ENCODE measurements around the gene TPP2. TPM values are rescaled to one million over a fixed set of nuclear protein-coding genes. Genes with fewer than 3 reads are reported as not detected.

TPP2 gene
- total RNA-seq, 2 donors from 2014 or later, result 41.0 to 42.0 TPM

DNA sequence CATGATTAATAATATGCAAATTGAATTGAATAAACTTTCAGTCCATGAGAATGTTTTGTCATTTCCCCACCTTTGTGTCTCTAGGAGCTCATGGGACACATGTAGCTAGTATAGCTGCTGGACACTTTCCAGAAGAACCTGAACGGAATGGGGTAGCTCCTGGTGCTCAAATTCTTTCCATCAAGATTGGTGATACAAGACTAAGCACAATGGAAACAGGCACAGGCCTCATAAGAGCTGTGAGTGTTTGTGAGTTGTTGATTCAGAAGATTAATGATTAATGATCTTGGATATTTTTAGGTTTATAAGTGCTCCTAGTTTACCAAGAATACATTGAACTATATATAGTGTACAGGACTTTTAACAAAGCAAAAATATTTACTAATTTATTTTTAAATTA, 30.1 kb downstream of the TPP2 start:
- Histone ChIP-seq H3K36me3 (peaks cover 5% of the 10 kb centered on the region), H3K27me3 (no peaks in the 10 kb centered on the region), H3K27ac (no peak overlapping the region), H3K9ac (ENCODE audit: low read depth in 2 of 2, low read length in 2 of 2) (no peak overlapping the region), H3K9me3 (no peaks in the 10 kb centered on the region), H3K4me3 (no peak overlapping the region), H3K4me1 (no peaks in the 10 kb centered on the region)
- intact Hi-C loops (cut with DNase I), result no loop called here
- TF ChIP-seq, protein P1, sequence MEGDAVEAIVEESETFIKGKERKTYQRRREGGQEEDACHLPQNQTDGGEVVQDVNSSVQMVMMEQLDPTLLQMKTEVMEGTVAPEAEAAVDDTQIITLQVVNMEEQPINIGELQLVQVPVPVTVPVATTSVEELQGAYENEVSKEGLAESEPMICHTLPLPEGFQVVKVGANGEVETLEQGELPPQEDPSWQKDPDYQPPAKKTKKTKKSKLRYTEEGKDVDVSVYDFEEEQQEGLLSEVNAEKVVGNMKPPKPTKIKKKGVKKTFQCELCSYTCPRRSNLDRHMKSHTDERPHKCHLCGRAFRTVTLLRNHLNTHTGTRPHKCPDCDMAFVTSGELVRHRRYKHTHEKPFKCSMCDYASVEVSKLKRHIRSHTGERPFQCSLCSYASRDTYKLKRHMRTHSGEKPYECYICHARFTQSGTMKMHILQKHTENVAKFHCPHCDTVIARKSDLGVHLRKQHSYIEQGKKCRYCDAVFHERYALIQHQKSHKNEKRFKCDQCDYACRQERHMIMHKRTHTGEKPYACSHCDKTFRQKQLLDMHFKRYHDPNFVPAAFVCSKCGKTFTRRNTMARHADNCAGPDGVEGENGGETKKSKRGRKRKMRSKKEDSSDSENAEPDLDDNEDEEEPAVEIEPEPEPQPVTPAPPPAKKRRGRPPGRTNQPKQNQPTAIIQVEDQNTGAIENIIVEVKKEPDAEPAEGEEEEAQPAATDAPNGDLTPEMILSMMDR (IDR thresholded peaks at IDR 0.05), result no peak
- DNase-seq, result no peak

DNA sequence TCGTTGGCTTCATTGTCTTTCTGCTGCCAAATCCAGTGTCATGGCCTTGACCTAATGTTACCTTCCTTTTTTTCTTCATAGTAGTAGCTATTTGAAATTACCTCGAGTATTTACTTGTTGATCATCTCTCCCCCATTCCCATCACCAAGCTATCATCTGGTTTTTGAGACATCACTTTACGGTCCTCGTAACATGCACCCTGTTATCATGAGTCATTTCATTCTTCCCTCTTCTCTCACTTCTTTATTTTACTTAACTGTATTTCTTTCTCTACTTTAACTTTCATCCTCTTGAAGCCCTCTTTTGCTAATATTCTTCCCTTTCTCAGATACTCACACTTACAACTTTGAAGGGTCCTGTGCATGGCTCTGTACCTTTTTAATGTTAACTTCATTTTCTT, 31.8 kb downstream of the TPP2 start:
- intact Hi-C loops (cut with DNase I), result no loop called here
- Histone ChIP-seq H3K36me3 (peaks cover 8% of the 10 kb centered on the region), H3K4me1 (no peaks in the 10 kb centered on the region), H3K9ac (ENCODE audit: low read depth in 2 of 2, low read length in 2 of 2) (no peak overlapping the region), H3K4me3 (no peak overlapping the region), H3K9me3 (no peaks in the 10 kb centered on the region), H3K27me3 (no peaks in the 10 kb centered on the region), H3K27ac (no peak overlapping the region)
- TF ChIP-seq, protein P1 (IDR thresholded peaks at IDR 0.05), result no peak
- DNase-seq, result no peak

DNA sequence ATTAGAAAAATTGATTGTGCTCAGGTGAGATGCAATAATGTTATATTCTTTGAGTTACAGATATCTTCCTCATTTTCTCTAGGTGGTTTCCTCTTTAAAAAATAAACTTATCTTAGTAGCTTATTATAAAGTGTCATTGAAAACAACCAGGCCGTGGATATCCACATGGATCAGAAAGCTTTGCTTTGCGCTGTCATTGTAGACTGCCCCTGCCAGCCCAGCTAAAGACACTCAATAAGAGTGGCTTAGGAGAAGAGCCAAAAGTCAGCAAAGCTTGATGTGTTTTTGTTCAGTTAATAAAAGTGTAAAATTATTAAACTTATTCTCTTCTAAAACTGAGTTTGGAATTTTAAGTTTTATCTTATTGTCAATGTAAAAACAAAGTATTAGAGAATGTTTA, 34.4 kb downstream of the TPP2 start:
- Histone ChIP-seq H3K9me3 (no peaks in the 10 kb centered on the region), H3K9ac (ENCODE audit: low read depth in 2 of 2, low read length in 2 of 2) (no peak overlapping the region), H3K27me3 (no peaks in the 10 kb centered on the region), H3K4me1 (no peaks in the 10 kb centered on the region), H3K36me3 (peaks cover 8% of the 10 kb centered on the region), H3K27ac (no peak overlapping the region), H3K4me3 (no peak overlapping the region)
- intact Hi-C loops (cut with DNase I), result no loop called here
- TF ChIP-seq, protein P1 (IDR thresholded peaks at IDR 0.05), result no peak
- DNase-seq, result no peak

DNA sequence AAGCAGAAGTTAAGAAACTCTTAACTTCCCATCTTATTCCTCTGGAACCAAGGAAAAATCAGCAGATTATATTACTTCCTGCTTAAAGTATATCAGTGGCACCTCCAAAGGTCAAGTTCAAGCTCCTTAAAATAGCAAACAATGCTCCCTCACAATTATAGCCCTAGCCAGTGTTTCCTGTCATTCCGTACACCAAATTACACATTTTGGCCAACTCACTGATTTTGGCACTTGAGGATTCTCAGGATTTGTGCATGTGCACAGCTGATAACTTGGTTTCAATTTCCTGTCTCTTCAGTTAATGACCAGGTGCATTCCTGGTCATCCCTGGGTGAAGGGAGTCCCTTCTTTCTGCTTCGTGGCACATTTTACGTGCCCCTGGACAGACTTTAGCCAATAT, 42.0 kb downstream of the TPP2 start:
- Histone ChIP-seq H3K4me1 (no peaks in the 10 kb centered on the region), H3K4me3 (no peak overlapping the region), H3K9me3 (no peaks in the 10 kb centered on the region), H3K27me3 (no peaks in the 10 kb centered on the region), H3K9ac (ENCODE audit: low read depth in 2 of 2, low read length in 2 of 2) (no peak overlapping the region), H3K27ac (no peak overlapping the region), H3K36me3 (peaks cover 9% of the 10 kb centered on the region)
- TF ChIP-seq, protein P1 (IDR thresholded peaks at IDR 0.05), result no peak
- no peak for DNase-seq
- intact Hi-C loops (cut with DNase I), result no loop called here

DNA sequence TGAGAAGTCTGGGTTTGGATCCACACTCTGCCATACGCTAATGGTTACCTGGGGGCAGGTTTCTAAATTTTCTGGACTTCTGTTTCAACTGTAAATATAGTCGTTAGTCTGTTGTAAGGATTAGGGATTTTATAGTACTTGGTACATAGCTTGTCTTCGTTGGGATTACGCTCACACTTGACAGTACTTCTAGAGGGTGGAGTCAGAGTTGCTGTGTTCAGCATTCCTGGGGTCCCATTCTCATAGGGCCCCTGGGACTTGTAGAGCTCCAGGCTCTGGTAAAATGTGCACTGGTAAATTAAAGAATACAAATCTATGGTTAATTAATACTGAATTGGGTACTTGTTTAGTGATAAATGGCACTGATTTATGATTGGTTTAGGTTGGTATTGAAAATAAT, 45.2 kb downstream of the TPP2 start:
- peaks cover 9% of the 10 kb centered on the region for H3K36me3 ChIP-seq
- intact Hi-C loops (cut with DNase I), result no loop called here
- H3K27me3 ChIP-seq, result no peaks in the 10 kb centered on the region
- H3K4me1 ChIP-seq, result no peaks in the 10 kb centered on the region
- H3K4me3 ChIP-seq, result no peak overlapping the region
- no peak overlapping the region for H3K9ac ChIP-seq (ENCODE audit: low read depth in 2 of 2, low read length in 2 of 2)
- DNase-seq, result no peak
- TF ChIP-seq, protein P1 (IDR thresholded peaks at IDR 0.05), result no peak
- no peak overlapping the region for H3K27ac ChIP-seq
- H3K9me3 ChIP-seq, result no peaks in the 10 kb centered on the region

DNA sequence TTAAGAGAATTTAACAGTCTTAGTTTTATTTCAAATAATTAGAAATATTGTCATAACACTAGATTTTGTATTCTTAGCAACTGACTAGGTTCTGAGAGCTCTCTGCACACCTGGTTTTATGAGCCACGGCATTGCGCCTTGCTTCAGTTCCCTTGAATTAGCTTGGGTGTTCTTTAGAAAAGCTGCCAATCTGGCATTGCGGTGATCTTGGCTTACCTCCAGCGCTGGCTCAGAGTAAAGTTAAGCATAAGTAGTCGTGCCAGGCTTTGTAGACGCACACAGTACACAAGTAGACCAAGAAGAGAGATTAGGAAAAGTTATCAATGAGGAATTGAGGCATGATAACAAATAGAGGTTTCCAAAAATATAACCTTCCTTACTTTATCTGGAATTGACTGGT, 45.7 kb downstream of the TPP2 start:
- Histone ChIP-seq H3K9me3 (no peaks in the 10 kb centered on the region), H3K9ac (ENCODE audit: low read depth in 2 of 2, low read length in 2 of 2) (no peak overlapping the region), H3K36me3 (peaks cover 9% of the 10 kb centered on the region), H3K27me3 (no peaks in the 10 kb centered on the region), H3K27ac (no peak overlapping the region), H3K4me1 (no peaks in the 10 kb centered on the region), H3K4me3 (no peak overlapping the region)
- DNase-seq, result peak; percentile 23
- intact Hi-C loops (cut with DNase I), result no loop called here
- TF ChIP-seq, protein P1 (IDR thresholded peaks at IDR 0.05), result no peak

Data from colonic mucosa (tissue), 4 donors.